ENCODE results near the gene IFT27. TPM values are rescaled to one million over a fixed set of nuclear protein-coding genes. Genes with fewer than 3 reads are reported as not detected.

IFT27 gene
- total RNA-seq, 4 donors from 2014 or later = 2.3 to 27.0 (median 15.4) TPM

DNA sequence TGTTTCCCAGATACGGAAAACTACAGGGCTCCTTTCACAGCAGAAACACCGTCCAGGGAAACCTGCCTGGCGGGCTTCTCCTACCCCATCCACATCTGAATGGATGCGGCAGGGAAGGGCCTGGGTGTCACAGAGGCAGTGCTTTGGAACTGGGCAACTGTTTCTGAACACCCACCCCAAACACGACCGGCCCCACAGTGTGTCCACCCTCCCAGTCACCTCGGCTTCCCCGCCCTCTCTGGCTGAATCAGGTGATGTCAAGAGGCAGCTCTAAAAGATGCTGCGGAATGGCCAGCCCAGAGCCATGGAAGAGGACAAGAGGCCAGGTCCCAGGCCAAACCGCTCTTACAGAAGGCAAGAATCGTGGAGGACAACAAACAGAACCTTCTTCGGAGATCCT is 22.0 kb downstream of the IFT27 start:
- intact Hi-C loops (cut with DNase I; ENCODE audit: low total_unique reads) = no loop called here
- TF ChIP-seq, protein P1, sequence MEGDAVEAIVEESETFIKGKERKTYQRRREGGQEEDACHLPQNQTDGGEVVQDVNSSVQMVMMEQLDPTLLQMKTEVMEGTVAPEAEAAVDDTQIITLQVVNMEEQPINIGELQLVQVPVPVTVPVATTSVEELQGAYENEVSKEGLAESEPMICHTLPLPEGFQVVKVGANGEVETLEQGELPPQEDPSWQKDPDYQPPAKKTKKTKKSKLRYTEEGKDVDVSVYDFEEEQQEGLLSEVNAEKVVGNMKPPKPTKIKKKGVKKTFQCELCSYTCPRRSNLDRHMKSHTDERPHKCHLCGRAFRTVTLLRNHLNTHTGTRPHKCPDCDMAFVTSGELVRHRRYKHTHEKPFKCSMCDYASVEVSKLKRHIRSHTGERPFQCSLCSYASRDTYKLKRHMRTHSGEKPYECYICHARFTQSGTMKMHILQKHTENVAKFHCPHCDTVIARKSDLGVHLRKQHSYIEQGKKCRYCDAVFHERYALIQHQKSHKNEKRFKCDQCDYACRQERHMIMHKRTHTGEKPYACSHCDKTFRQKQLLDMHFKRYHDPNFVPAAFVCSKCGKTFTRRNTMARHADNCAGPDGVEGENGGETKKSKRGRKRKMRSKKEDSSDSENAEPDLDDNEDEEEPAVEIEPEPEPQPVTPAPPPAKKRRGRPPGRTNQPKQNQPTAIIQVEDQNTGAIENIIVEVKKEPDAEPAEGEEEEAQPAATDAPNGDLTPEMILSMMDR (IDR thresholded peaks at IDR 0.05) = no peak
- TF ChIP-seq POLR2A (IDR thresholded peaks at IDR 0.05) = no peak

DNA sequence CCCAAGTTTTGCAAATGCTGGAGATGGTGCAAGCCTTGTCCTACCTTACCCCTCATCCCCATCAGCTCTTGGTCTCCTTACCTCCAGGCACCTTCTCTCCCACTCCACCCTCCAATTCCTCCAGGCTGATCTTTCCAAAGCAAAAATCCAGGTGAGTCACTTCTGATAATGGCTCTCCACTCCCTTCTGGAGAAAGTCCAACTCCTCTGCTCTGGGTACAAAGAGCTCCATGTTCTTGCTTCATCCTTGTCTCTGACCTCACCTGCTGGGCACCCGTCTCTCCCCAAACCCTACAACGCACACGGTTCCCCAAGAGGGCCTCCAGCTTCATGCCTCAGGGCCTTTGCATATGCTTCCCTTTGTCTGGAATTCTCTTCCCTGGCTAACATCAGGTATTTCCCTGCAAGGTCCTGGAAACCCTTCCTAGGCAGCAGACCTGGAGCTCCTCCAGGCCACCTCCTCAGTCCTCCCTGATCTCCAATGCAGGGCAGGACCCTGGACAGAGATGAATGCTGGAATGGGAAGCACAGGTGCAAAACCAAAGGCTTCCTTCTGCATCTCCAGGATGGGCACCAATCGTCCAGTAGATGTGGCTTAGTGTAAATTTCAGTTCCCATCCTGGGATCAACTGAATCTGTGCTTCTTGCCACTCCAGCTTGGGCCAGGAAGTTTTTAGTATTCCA is 22.7 kb downstream of the IFT27 start:
- Histone ChIP-seq H3K9me3 (no peaks in the 10 kb centered on the region), H3K4me1 (no peaks in the 10 kb centered on the region), H3K4me3 (no peak overlapping the region), H3K36me3 (no peaks in the 10 kb centered on the region), H3K27me3 (no peaks in the 10 kb centered on the region), H3K27ac (no peak overlapping the region)
- intact Hi-C loops (cut with DNase I; ENCODE audit: low total_unique reads) = no loop called here
- no peak for DNase-seq
- TF ChIP-seq, protein P1 (IDR thresholded peaks at IDR 0.05) = no peak
- no peak for TF ChIP-seq POLR2A (IDR thresholded peaks at IDR 0.05)

More for the DNA sequence above, 22.0 kb downstream of the IFT27 start:
- DNase-seq = no peak
- no peaks in the 10 kb centered on the region for H3K9me3 ChIP-seq
- H3K4me1 ChIP-seq = no peaks in the 10 kb centered on the region
- H3K4me3 ChIP-seq = no peak overlapping the region
- no peak overlapping the region for H3K27ac ChIP-seq
- H3K36me3 ChIP-seq = no peaks in the 10 kb centered on the region
- no peaks in the 10 kb centered on the region for H3K27me3 ChIP-seq

- Histone ChIP-seq H3K36me3 (no peaks in the 10 kb centered on the region), H3K9me3 (no peaks in the 10 kb centered on the region), H3K4me1 (no peaks in the 10 kb centered on the region), H3K27me3 (no peaks in the 10 kb centered on the region), H3K4me3 (no peak overlapping the region), H3K27ac (no peak overlapping the region)
- intact Hi-C loops (cut with DNase I; ENCODE audit: low total_unique reads) = no loop called here
- no peak for DNase-seq
- TF ChIP-seq, protein P1 (IDR thresholded peaks at IDR 0.05) = no peak
- no peak for TF ChIP-seq POLR2A (IDR thresholded peaks at IDR 0.05)
Observed at GRCh38 chr22:36746375-36746970, 29.4 kb downstream of the IFT27 start.

DNA sequence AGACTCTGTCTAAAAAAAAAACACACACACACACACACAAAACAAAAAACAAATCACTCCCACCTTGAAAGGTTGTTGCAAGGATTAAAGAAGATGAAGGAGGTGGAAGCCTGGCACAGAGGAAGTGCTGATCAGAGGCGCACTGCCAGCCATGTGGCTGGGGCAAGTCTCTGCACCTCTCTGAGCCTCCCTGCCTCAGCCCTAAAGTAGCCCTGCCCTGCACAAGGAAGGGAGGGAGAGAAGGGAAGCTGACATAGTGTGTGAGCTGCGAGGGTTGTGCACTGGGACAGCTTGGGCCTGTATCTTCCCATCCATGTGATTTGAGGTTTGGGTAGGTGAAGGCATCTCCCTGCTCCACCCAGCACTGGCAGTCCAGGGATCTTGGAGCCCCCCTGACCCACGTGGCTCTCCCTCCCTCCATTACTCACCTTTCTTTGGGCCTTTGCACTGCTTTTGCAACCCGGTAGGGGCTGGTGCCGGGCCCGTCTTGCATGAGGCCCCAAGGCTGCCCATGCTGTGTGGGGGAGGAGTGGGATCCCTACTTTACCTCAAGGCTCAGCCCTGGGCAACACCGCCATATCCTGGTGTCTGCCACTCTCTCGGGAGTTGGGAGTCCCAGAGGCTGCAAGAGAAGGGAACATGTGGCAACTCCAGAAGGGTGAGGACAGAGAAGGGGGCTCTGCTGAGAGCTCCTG is 30.5 kb downstream of the IFT27 start:
- Histone ChIP-seq H3K4me3 (no peak overlapping the region), H3K9me3 (no peaks in the 10 kb centered on the region), H3K36me3 (no peaks in the 10 kb centered on the region), H3K27me3 (no peaks in the 10 kb centered on the region), H3K4me1 (no peaks in the 10 kb centered on the region), H3K27ac (no peak overlapping the region)
- no peak for DNase-seq
- no peak for TF ChIP-seq POLR2A (IDR thresholded peaks at IDR 0.05)
- TF ChIP-seq, protein P1 (IDR thresholded peaks at IDR 0.05) = no peak
- intact Hi-C loops (cut with DNase I; ENCODE audit: low total_unique reads) = no loop called here

DNA sequence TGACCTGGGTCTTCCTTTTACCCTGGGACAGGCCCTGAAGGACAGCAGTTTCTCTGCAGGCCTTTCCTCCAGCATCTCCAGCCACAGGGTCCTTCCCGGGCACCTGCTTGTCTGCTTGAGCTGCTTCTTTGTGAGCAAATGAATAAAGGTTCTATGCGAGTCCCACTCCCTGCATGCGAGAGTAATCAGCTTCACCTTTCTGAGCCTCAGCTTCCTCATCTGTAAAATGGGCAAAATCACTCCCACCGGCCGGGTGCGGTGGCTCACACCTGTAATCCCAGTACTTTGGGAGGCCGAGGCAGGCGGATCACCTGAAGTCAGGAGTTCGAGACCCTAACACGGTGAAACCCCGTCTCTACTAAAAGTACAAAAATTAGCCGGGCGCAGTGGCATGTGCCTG is 31.1 kb downstream of the IFT27 start:
- H3K36me3 ChIP-seq = no peaks in the 10 kb centered on the region
- intact Hi-C loops (cut with DNase I; ENCODE audit: low total_unique reads) = no loop called here
- no peak for DNase-seq
- H3K27ac ChIP-seq = no peak overlapping the region
- no peaks in the 10 kb centered on the region for H3K4me1 ChIP-seq
- no peak overlapping the region for H3K4me3 ChIP-seq
- H3K9me3 ChIP-seq = no peaks in the 10 kb centered on the region
- no peaks in the 10 kb centered on the region for H3K27me3 ChIP-seq
- no peak for TF ChIP-seq POLR2A (IDR thresholded peaks at IDR 0.05)
- TF ChIP-seq, protein P1 (IDR thresholded peaks at IDR 0.05) = no peak

Measured in uterus (tissue), 4 donors.